ENCODE data around the gene SEMA6A. TPM values are rescaled to one million over a fixed set of nuclear protein-coding genes. Genes with fewer than 3 reads are reported as not detected.

Gene SEMA6A
- total RNA-seq, 1 experiment from 2014 or later = 2.1 TPM

DNA sequence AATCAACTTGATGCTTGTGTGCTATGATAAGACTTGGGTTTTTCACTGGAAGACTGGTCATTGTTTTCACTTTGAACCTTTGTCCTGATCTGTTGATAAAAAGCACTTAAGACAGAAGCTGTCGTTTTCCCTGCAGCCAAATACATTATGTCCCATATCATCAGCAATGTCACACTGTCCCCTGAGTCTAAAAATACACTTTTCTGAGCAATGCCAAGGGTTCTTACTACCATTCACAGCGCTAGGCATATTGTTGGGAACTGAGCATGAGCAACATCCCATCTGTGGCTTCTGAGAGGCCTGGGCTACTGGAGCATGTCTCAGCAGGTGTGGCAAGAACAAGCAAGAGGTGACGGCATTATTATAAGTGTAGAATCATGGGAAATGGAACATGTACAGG lies 81.8 kb downstream of the SEMA6A start:
- ChIA-PET CTCF (interaction anchor here (0.6 kb wide), 2 partner anchors 139 to 300 kb away, joined by 3 to 4 read pairs; no protein-coding TSS in a partner anchor), POLR2A (no interaction called here)
- TF ChIP-seq, protein P1, sequence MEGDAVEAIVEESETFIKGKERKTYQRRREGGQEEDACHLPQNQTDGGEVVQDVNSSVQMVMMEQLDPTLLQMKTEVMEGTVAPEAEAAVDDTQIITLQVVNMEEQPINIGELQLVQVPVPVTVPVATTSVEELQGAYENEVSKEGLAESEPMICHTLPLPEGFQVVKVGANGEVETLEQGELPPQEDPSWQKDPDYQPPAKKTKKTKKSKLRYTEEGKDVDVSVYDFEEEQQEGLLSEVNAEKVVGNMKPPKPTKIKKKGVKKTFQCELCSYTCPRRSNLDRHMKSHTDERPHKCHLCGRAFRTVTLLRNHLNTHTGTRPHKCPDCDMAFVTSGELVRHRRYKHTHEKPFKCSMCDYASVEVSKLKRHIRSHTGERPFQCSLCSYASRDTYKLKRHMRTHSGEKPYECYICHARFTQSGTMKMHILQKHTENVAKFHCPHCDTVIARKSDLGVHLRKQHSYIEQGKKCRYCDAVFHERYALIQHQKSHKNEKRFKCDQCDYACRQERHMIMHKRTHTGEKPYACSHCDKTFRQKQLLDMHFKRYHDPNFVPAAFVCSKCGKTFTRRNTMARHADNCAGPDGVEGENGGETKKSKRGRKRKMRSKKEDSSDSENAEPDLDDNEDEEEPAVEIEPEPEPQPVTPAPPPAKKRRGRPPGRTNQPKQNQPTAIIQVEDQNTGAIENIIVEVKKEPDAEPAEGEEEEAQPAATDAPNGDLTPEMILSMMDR (IDR thresholded peaks at IDR 0.05; ENCODE audit: unreplicated experiment) = no peak
- peaks cover 14% of the 10 kb centered on the region for H3K4me1 Mint-ChIP-seq (ENCODE audit: insufficient read depth, unreplicated experiment)
- no peaks in the 10 kb centered on the region for H3K9me3 Mint-ChIP-seq (ENCODE audit: unreplicated experiment)
- no peak overlapping the region for H3K4me3 Mint-ChIP-seq (ENCODE audit: unreplicated experiment)
- BruUV-seq (replicated peaks) = no TSS peak
- DNase-seq (ENCODE audit: unreplicated experiment) = peak; percentile 52
- no peaks in the 10 kb centered on the region for H3K27me3 Mint-ChIP-seq (ENCODE audit: insufficient read depth, unreplicated experiment)
- no peak overlapping the region for H3K27ac Mint-ChIP-seq (ENCODE audit: low read depth, unreplicated experiment)
- intact Hi-C loops (cut with micrococcal nuclease) = no loop called here
- no peaks in the 10 kb centered on the region for H3K36me3 Mint-ChIP-seq (ENCODE audit: insufficient read depth, unreplicated experiment)

DNA sequence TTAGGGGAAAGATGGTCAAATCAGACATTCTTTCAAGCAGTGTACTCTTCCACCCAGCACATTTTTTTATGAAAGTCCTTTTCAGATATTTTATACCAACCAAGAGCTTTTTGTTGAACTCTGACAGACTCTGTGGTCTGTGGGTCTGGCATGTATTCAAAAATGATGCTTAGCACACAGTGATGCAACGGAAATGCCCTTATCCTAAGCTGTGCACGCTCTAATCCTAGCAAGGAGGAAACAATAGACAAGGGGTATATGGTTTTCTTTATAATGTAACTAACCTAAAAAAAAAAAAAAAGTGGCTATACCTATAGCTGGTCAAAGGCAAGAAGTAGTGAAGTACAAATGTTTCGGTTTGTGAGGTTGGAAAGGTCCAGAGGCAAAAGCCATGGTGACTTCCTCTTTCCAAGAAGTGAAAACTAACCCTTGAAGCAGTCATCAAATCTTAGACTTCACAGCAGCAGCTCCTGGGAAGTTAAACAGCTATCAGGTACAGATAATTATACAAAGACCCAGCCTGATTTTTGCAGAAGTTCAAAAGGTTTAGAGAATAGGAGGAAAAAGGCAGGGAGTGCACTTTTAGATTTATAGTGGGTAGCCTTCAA lies 82.5 kb downstream of the SEMA6A start:
- TF ChIP-seq, protein P1 (IDR thresholded peaks at IDR 0.05; ENCODE audit: unreplicated experiment) = no peak
- Mint-ChIP-seq H3K4me1 (ENCODE audit: insufficient read depth, unreplicated experiment) (peaks cover 14% of the 10 kb centered on the region), H3K9me3 (ENCODE audit: unreplicated experiment) (no peaks in the 10 kb centered on the region), H3K27ac (ENCODE audit: low read depth, unreplicated experiment) (no peak overlapping the region), H3K4me3 (ENCODE audit: unreplicated experiment) (no peak overlapping the region), H3K27me3 (ENCODE audit: insufficient read depth, unreplicated experiment) (no peaks in the 10 kb centered on the region), H3K36me3 (ENCODE audit: insufficient read depth, unreplicated experiment) (no peaks in the 10 kb centered on the region)
- BruUV-seq (replicated peaks) = no TSS peak
- CTCF ChIA-PET = interaction anchor here (0.6 kb wide), 3 partner anchors 140 to 1029 kb away, joined by 3 to 4 read pairs (median 3); no protein-coding TSS in a partner anchor
- POLR2A ChIA-PET = no interaction called here
- intact Hi-C loops (cut with micrococcal nuclease) = no loop called here
- DNase-seq (ENCODE audit: unreplicated experiment) = peak; percentile 88

DNA sequence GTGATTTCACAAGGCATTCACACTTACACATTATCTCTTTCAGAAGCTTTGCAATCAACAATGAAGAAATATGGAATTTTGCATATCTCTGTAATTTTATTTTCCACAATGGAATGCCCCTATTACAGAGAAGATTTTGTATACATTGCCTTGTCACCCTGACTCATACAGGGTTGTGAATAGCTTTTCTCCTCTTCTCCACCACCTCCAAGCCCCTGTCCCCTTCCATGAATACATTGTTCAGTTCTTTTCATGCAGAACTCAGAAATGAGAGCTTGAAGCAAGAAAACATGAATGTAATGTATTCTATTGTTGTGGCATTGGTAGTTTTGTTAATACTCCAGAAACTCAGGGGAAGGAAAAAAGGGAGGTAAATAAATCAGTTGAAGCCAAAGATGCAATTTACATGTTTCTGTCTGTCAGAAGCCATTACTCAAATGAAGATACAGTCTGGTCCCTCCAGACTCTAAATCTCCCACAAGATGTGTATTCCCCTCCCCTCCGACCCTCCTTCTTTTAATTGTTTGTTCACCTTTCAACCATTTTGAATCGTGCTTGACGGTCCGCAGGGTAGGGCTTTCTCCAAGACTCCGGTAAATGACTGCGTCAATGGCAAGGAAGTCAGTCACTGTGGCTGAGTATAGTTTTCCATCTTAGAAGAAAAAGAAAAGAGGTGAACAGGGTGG lies 86.1 kb downstream of the SEMA6A start:
- DNase-seq (ENCODE audit: unreplicated experiment) = no peak
- no peaks in the 10 kb centered on the region for H3K9me3 Mint-ChIP-seq (ENCODE audit: unreplicated experiment)
- TF ChIP-seq, protein P1 (IDR thresholded peaks at IDR 0.05; ENCODE audit: unreplicated experiment) = no peak

DNA sequence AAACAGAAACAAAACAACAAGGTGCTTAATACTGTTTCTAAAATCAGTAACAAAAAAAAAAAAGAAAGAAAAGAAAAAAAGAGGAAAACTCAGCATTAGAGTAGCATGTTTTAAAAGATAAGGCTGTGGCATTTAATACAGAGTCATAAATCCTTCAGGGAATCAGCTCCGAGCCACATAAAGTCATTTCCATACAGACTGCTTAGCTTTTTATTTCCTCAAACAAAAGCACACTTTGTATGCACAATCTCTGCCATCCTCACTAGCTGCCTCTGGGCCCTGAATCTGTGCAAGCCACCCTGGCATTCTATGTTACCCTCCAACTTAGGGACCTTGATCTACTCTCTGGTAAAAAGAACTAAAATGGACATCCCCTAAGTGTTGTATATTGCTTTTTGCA lies 87.6 kb downstream of the SEMA6A start:
- ChIA-PET CTCF (interaction anchor here (0.6 kb wide), 1 partner anchor 592 kb away, joined by 4 read pairs; no protein-coding TSS in a partner anchor), POLR2A (no interaction called here)
- Mint-ChIP-seq H3K4me3 (ENCODE audit: unreplicated experiment) (no peak overlapping the region), H3K36me3 (ENCODE audit: insufficient read depth, unreplicated experiment) (no peaks in the 10 kb centered on the region), H3K4me1 (ENCODE audit: insufficient read depth, unreplicated experiment) (peaks cover 4% of the 10 kb centered on the region), H3K9me3 (ENCODE audit: unreplicated experiment) (no peaks in the 10 kb centered on the region), H3K27ac (ENCODE audit: low read depth, unreplicated experiment) (no peak overlapping the region), H3K27me3 (ENCODE audit: insufficient read depth, unreplicated experiment) (no peaks in the 10 kb centered on the region)
- TF ChIP-seq, protein P1 (IDR thresholded peaks at IDR 0.05; ENCODE audit: unreplicated experiment) = no peak
- no peak for DNase-seq (ENCODE audit: unreplicated experiment)
- intact Hi-C loops (cut with micrococcal nuclease) = no loop called here
- no TSS peak for BruUV-seq (replicated peaks)

More for the DNA sequence above, 86.1 kb downstream of the SEMA6A start:
- CTCF ChIA-PET = no interaction called here
- intact Hi-C loops (cut with micrococcal nuclease) = no loop called here
- Mint-ChIP-seq H3K27ac (ENCODE audit: low read depth, unreplicated experiment) (no peak overlapping the region), H3K27me3 (ENCODE audit: insufficient read depth, unreplicated experiment) (no peaks in the 10 kb centered on the region), H3K36me3 (ENCODE audit: insufficient read depth, unreplicated experiment) (no peaks in the 10 kb centered on the region), H3K4me1 (ENCODE audit: insufficient read depth, unreplicated experiment) (peaks cover 14% of the 10 kb centered on the region), H3K4me3 (ENCODE audit: unreplicated experiment) (no peak overlapping the region)
- BruUV-seq (replicated peaks) = no TSS peak
- POLR2A ChIA-PET = no interaction called here

Measured in MCF 10A (cell line).